ENCODE measurements around the gene ATP6AP1.

ATP6AP1 gene

GRCh38 chrX:154417157-154417556 lies 11.3 kb upstream of the ATP6AP1 start:
- Histone ChIP-seq H3K4me3 (ENCODE audit: low read length) (no peak overlapping the region), H3K27ac (ENCODE audit: low read length) (no peak overlapping the region), H3K9me3 (ENCODE audit: insufficient read depth, low read depth, low read length) (no peaks in the 10 kb centered on the region), H3K36me3 (ENCODE audit: insufficient read depth, low read depth, low read length) (no peaks in the 10 kb centered on the region), H3K4me1 (ENCODE audit: insufficient read depth, low read length) (no peaks in the 10 kb centered on the region), H3K27me3 (ENCODE audit: insufficient read depth, low read length) (no peaks in the 10 kb centered on the region), H3K9ac (ENCODE audit: low read depth, low read length) (no peak overlapping the region)

- Histone ChIP-seq H3K4me1 (ENCODE audit: insufficient read depth, low read length) (no peaks in the 10 kb centered on the region), H3K4me3 (ENCODE audit: low read length) (no peak overlapping the region), H3K27me3 (ENCODE audit: insufficient read depth, low read length) (no peaks in the 10 kb centered on the region), H3K9ac (ENCODE audit: low read depth, low read length) (no peak overlapping the region), H3K9me3 (ENCODE audit: insufficient read depth, low read depth, low read length) (no peaks in the 10 kb centered on the region), H3K36me3 (ENCODE audit: insufficient read depth, low read depth, low read length) (no peaks in the 10 kb centered on the region), H3K27ac (ENCODE audit: low read length) (no peak overlapping the region)
Observed at GRCh38 chrX:154419189-154419588, 9.3 kb upstream of the ATP6AP1 start.

- H3K4me1 ChIP-seq (ENCODE audit: insufficient read depth, low read length): no peaks in the 10 kb centered on the region
Observed at GRCh38 chrX:154419688-154420401, 8.6 kb upstream of the ATP6AP1 start.

GRCh38 chrX:154420402-154420756 lies 8.1 kb upstream of the ATP6AP1 start:
- Histone ChIP-seq H3K9ac (ENCODE audit: low read depth, low read length) (no peak overlapping the region), H3K36me3 (ENCODE audit: insufficient read depth, low read depth, low read length) (no peaks in the 10 kb centered on the region), H3K4me3 (ENCODE audit: low read length) (no peak overlapping the region), H3K27me3 (ENCODE audit: insufficient read depth, low read length) (no peaks in the 10 kb centered on the region), H3K9me3 (ENCODE audit: insufficient read depth, low read depth, low read length) (no peaks in the 10 kb centered on the region), H3K4me1 (ENCODE audit: insufficient read depth, low read length) (no peaks in the 10 kb centered on the region), H3K27ac (ENCODE audit: low read length) (no peak overlapping the region)

More at GRCh38 chrX:154419688-154420401, 8.6 kb upstream of the ATP6AP1 start:
- no peak overlapping the region for H3K27ac ChIP-seq (ENCODE audit: low read length)
- H3K9me3 ChIP-seq (ENCODE audit: insufficient read depth, low read depth, low read length): no peaks in the 10 kb centered on the region
- H3K36me3 ChIP-seq (ENCODE audit: insufficient read depth, low read depth, low read length): no peaks in the 10 kb centered on the region
- H3K4me3 ChIP-seq (ENCODE audit: low read length): no peak overlapping the region
- no peaks in the 10 kb centered on the region for H3K27me3 ChIP-seq (ENCODE audit: insufficient read depth, low read length)
- no peak overlapping the region for H3K9ac ChIP-seq (ENCODE audit: low read depth, low read length)

DNA sequence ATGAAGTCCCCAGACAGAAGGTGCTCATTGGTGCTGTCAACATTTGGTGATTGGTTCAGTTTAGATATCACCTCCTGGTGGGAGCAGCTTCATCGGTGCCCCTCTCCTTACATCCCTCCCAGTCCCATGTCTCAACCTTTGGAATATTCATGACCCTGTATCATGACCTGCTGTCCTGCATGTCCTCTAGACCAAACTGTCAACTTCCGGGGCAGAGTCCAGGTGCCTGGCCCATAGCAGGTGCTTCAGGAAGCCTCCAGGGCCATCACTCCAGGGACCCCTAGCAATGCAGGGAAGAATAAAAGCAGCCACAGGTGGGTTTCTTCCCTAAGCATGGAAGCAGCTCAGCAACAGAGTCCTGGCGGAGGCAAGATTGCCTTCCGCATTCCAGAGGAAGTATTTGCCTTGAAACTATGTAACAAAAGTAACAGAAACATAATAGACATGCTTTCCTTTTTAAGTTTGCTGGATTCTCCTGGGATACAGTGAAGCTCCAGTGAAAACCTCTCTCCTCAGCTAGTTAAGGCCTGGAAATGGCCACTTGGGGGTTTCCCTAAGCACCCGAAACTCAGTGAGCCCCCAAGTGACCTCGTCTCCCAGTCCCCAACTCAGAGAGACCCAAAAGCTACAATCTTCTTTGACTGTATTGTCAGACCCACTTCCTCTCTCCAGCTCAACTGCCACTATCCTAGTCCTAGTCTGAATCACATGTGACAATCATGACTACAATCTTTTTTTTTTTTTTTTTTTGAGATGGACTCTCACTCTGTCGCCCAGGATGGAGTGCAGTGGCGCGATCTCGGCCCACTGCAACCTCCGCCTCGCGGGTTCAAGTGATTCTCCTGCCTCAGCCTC lies 1.3 kb upstream of the ATP6AP1 start:
- no peak overlapping the region for H3K27ac ChIP-seq (ENCODE audit: low read length)
- H3K4me3 ChIP-seq (ENCODE audit: low read length): no peak overlapping the region

GRCh38 chrX:154429711-154430110 lies 1.2 kb downstream of the ATP6AP1 start:
- no peak overlapping the region for H3K9ac ChIP-seq (ENCODE audit: low read depth, low read length)
- H3K27ac ChIP-seq (ENCODE audit: low read length): no peak overlapping the region
- no peaks in the 10 kb centered on the region for H3K4me1 ChIP-seq (ENCODE audit: insufficient read depth, low read length)
- H3K36me3 ChIP-seq (ENCODE audit: insufficient read depth, low read depth, low read length): peaks cover 8% of the 10 kb centered on the region; the same call in 1 of the 2 replicates
- H3K9me3 ChIP-seq (ENCODE audit: insufficient read depth, low read depth, low read length): no peaks in the 10 kb centered on the region
- H3K4me3 ChIP-seq (ENCODE audit: low read length): peak overlapping the region; percentile 71; the same call in 1 of the 2 replicates
- H3K27me3 ChIP-seq (ENCODE audit: insufficient read depth, low read length): no peaks in the 10 kb centered on the region

More for the DNA sequence above, 1.3 kb upstream of the ATP6AP1 start:
- Histone ChIP-seq H3K36me3 (ENCODE audit: insufficient read depth, low read depth, low read length) (peaks cover 7% of the 10 kb centered on the region; the same call in 1 of the 2 replicates), H3K9ac (ENCODE audit: low read depth, low read length) (no peak overlapping the region), H3K9me3 (ENCODE audit: insufficient read depth, low read depth, low read length) (no peaks in the 10 kb centered on the region), H3K4me1 (ENCODE audit: insufficient read depth, low read length) (no peaks in the 10 kb centered on the region), H3K27me3 (ENCODE audit: insufficient read depth, low read length) (no peaks in the 10 kb centered on the region)

DNA sequence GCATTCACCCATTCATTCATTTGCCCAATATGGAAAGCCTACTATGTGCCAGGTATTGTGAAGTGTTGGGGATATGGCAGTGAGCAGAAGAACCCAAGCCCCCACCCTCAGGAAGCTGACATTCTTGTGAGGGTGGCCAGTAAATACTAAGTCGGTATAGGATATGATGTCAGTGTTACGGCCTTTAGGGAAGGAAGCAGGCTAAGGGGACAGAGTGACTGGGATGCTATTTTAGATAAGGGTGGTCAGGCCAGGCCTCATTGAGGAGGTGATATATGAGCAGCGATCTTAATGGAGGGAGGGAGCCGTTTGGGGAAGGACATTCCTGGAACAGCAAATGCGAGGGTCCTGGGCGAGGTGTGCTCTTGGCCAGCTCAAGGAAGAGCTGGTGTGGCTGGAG lies 2.0 kb downstream of the ATP6AP1 start:
- peaks cover 8% of the 10 kb centered on the region; the same call in 1 of the 2 replicates for H3K36me3 ChIP-seq (ENCODE audit: insufficient read depth, low read depth, low read length)
- H3K4me3 ChIP-seq (ENCODE audit: low read length): no peak overlapping the region
- no peaks in the 10 kb centered on the region for H3K4me1 ChIP-seq (ENCODE audit: insufficient read depth, low read length)
- no peak overlapping the region for H3K27ac ChIP-seq (ENCODE audit: low read length)
- no peaks in the 10 kb centered on the region for H3K27me3 ChIP-seq (ENCODE audit: insufficient read depth, low read length)
- no peaks in the 10 kb centered on the region for H3K9me3 ChIP-seq (ENCODE audit: insufficient read depth, low read depth, low read length)
- H3K9ac ChIP-seq (ENCODE audit: low read depth, low read length): no peak overlapping the region

- Histone ChIP-seq H3K4me1 (ENCODE audit: insufficient read depth, low read length) (no peaks in the 10 kb centered on the region), H3K9me3 (ENCODE audit: insufficient read depth, low read depth, low read length) (no peaks in the 10 kb centered on the region), H3K9ac (ENCODE audit: low read depth, low read length) (no peak overlapping the region), H3K27ac (ENCODE audit: low read length) (no peak overlapping the region), H3K27me3 (ENCODE audit: insufficient read depth, low read length) (no peaks in the 10 kb centered on the region), H3K36me3 (ENCODE audit: insufficient read depth, low read depth, low read length) (peaks cover 8% of the 10 kb centered on the region; the same call in 1 of the 2 replicates), H3K4me3 (ENCODE audit: low read length) (no peak overlapping the region)
Observed at GRCh38 chrX:154430916-154431315, 2.4 kb downstream of the ATP6AP1 start.

GRCh38 chrX:154431341-154431740 lies 2.9 kb downstream of the ATP6AP1 start:
- Histone ChIP-seq H3K27ac (ENCODE audit: low read length) (no peak overlapping the region), H3K9me3 (ENCODE audit: insufficient read depth, low read depth, low read length) (no peaks in the 10 kb centered on the region), H3K4me1 (ENCODE audit: insufficient read depth, low read length) (no peaks in the 10 kb centered on the region), H3K27me3 (ENCODE audit: insufficient read depth, low read length) (no peaks in the 10 kb centered on the region), H3K9ac (ENCODE audit: low read depth, low read length) (no peak overlapping the region), H3K4me3 (ENCODE audit: low read length) (no peak overlapping the region), H3K36me3 (ENCODE audit: insufficient read depth, low read depth, low read length) (peaks cover 8% of the 10 kb centered on the region; the same call in 1 of the 2 replicates)

- H3K36me3 ChIP-seq (ENCODE audit: insufficient read depth, low read depth, low read length): peaks cover 8% of the 10 kb centered on the region; the same call in 1 of the 2 replicates
- no peaks in the 10 kb centered on the region for H3K9me3 ChIP-seq (ENCODE audit: insufficient read depth, low read depth, low read length)
- no peaks in the 10 kb centered on the region for H3K27me3 ChIP-seq (ENCODE audit: insufficient read depth, low read length)
- no peak overlapping the region for H3K9ac ChIP-seq (ENCODE audit: low read depth, low read length)
- H3K4me3 ChIP-seq (ENCODE audit: low read length): no peak overlapping the region
- no peak overlapping the region for H3K27ac ChIP-seq (ENCODE audit: low read length)
- no peaks in the 10 kb centered on the region for H3K4me1 ChIP-seq (ENCODE audit: insufficient read depth, low read length)
Observed at GRCh38 chrX:154432210-154432609, 3.7 kb downstream of the ATP6AP1 start.

DNA sequence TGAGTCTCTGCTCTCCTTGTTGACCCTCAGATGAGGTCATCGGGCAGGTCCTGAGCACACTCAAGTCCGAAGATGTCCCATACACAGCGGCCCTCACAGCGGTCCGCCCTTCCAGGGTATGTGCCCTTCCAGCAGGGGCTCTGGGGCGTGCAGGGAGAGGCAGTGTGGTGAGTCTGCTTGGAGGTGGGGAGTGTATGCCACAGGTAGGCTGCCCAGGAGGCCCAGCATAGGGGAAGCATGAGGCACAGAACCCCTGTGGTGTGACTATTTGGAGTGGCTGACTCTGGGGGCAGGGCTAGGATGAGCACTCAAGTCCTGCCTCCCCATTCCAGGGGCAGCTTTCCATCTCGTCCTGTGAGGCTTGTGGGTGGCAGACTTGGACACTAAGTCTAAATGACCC lies 5.1 kb downstream of the ATP6AP1 start:
- Histone ChIP-seq H3K9me3 (ENCODE audit: insufficient read depth, low read depth, low read length) (no peaks in the 10 kb centered on the region), H3K4me1 (ENCODE audit: insufficient read depth, low read length) (no peaks in the 10 kb centered on the region), H3K9ac (ENCODE audit: low read depth, low read length) (no peak overlapping the region), H3K27me3 (ENCODE audit: insufficient read depth, low read length) (no peaks in the 10 kb centered on the region), H3K36me3 (ENCODE audit: insufficient read depth, low read depth, low read length) (peaks cover 9% of the 10 kb centered on the region), H3K27ac (ENCODE audit: low read length) (no peak overlapping the region), H3K4me3 (ENCODE audit: low read length) (no peak overlapping the region)

Data from iPS-20b (cell line).